GM18517 (cell line): ENCODE data around the gene RUNX2.

Source experiments
- ATAC-seq: cut with Tn5 transposase; IDR thresholded peaks from one replicate; pipeline ENCODE4 v1.9.1; 2021; ENCODE audit warnings: mild to moderate bottlenecking, moderate library complexity; ENCODE audit not compliant: unreplicated experiment

RUNX2 gene

GRCh38 chr6:45635284-45635867, 307.2 kb downstream of the RUNX2 start:
- no peak for ATAC-seq

GRCh38 chr6:45637056-45637455, 308.9 kb downstream of the RUNX2 start:
- ATAC-seq = no peak

GRCh38 chr6:45637611-45638257, 309.6 kb downstream of the RUNX2 start:
- no peak for ATAC-seq

- ATAC-seq = no peak
These were observed 312.0 kb downstream of the RUNX2 start for GRCh38 chr6:45640081-45640491.

GRCh38 chr6:45640811-45641210, 312.7 kb downstream of the RUNX2 start:
- no peak for ATAC-seq

GRCh38 chr6:45642331-45643125, 314.4 kb downstream of the RUNX2 start:
- ATAC-seq = no peak

GRCh38 chr6:45643126-45643525, 315.0 kb downstream of the RUNX2 start:
- ATAC-seq = no peak

GRCh38 chr6:45644720-45645119, 316.6 kb downstream of the RUNX2 start:
- ATAC-seq = no peak

- ATAC-seq = no peak
These were observed 317.2 kb downstream of the RUNX2 start for GRCh38 chr6:45645302-45645701.

- ATAC-seq = no peak
These were observed 319.5 kb downstream of the RUNX2 start for GRCh38 chr6:45647341-45648261.

GRCh38 chr6:45648262-45648620, 320.1 kb downstream of the RUNX2 start:
- ATAC-seq = no peak

GRCh38 chr6:45650524-45651135, 322.5 kb downstream of the RUNX2 start:
- no peak for ATAC-seq

- ATAC-seq = no peak
These were observed 323.2 kb downstream of the RUNX2 start for GRCh38 chr6:45651301-45651700.

GRCh38 chr6:45652416-45652815, 324.3 kb downstream of the RUNX2 start:
- ATAC-seq = no peak

- no peak for ATAC-seq
These were observed 325.2 kb downstream of the RUNX2 start for GRCh38 chr6:45653117-45653883.

GRCh38 chr6:45654673-45655072, 326.5 kb downstream of the RUNX2 start:
- ATAC-seq = no peak

GRCh38 chr6:45655745-45656476, 327.8 kb downstream of the RUNX2 start:
- ATAC-seq = no peak

GRCh38 chr6:45657226-45657625, 329.1 kb downstream of the RUNX2 start:
- ATAC-seq = no peak

GRCh38 chr6:45658400-45658799, 330.3 kb downstream of the RUNX2 start:
- ATAC-seq = no peak
